Suprapubic skin (tissue), 4 donors: ENCODE data around the gene CDH4. TPM values are rescaled to one million over a fixed set of nuclear protein-coding genes. Genes with fewer than 3 reads are reported as not detected.

Source experiments
- DNase-seq, 2 donors: peaks; one replicate each; pipeline ENCODE4 v3.0.0-alpha.2; 2019; ENCODE audit warnings: low spot score in 2 of 2
- H3K27ac ChIP-seq: fragments of 200-600 bp; sonication (generic); one replicate; pipeline ENCODE4 v1.5.1; 2019
- H3K27me3 ChIP-seq: fragments of 200-600 bp; sonication (generic); one replicate; pipeline ENCODE4 v1.5.1; 2019
- H3K36me3 ChIP-seq: fragments of 200-600 bp; sonication (generic); one replicate; pipeline ENCODE4 v1.5.1; 2019
- H3K4me1 ChIP-seq: fragments of 200-600 bp; sonication (generic); one replicate; pipeline ENCODE4 v1.5.1; 2019
- H3K4me3 ChIP-seq: fragments of 200-600 bp; sonication (generic); one replicate; pipeline ENCODE4 v1.5.1; 2019; ENCODE audit warnings: mild to moderate bottlenecking
- H3K9me3 ChIP-seq: fragments of 200-600 bp; sonication (generic); one replicate; pipeline ENCODE4 v1.5.1; 2019
- CTCF ChIP-seq, 2 donors: fragments of 200-600 bp in 1 of 2; fragments of 450-650 bp in 1 of 2; sonication (generic) in 1 of 2; IDR thresholded peaks; one replicate each; pipeline ENCODE4 v1.5.1; 2016 to 2019; ENCODE audit warnings: antibody characterized with exemption in 2 of 2, mild to moderate bottlenecking in 1 of 2, moderate library complexity in 1 of 2
- EP300 ChIP-seq: sonication (generic); formaldehyde crosslinking; IDR thresholded peaks from one replicate; pipeline ENCODE4 v1.6.1; 2017; ENCODE audit warnings: antibody characterized with exemption
- POLR2A ChIP-seq, 2 donors: fragments of 450-650 bp; IDR thresholded peaks; one replicate each; pipeline ENCODE4 v1.6.1; 2017; ENCODE audit warnings: antibody characterized with exemption in 2 of 2, mild to moderate bottlenecking in 2 of 2, moderate library complexity in 2 of 2
- POLR2AphosphoS5 ChIP-seq, 3 donors: sonication (generic); formaldehyde crosslinking; IDR thresholded peaks; one replicate each; pipeline ENCODE4 v1.6.1; 2017; ENCODE audit warnings: antibody characterized with exemption in 3 of 3
- WGBS: methylation state at CpG from one replicate; pipeline ENCODE4 v1.1.5; 2018; 5-methylcytosine and 5-hydroxymethylcytosine counted together
- total RNA-seq, 4 donors: library from RNA; depleted of rRNA; stranded (reverse); fragments of >200 nt; gene quantifications; one replicate each; pipeline ENCODE4 v1.1.0, GENCODE V29; 2016

The CDH4 gene
- total RNA-seq, 4 donors from 2014 or later, result 0.91 to 5.9 (median 2.6) TPM

DNA sequence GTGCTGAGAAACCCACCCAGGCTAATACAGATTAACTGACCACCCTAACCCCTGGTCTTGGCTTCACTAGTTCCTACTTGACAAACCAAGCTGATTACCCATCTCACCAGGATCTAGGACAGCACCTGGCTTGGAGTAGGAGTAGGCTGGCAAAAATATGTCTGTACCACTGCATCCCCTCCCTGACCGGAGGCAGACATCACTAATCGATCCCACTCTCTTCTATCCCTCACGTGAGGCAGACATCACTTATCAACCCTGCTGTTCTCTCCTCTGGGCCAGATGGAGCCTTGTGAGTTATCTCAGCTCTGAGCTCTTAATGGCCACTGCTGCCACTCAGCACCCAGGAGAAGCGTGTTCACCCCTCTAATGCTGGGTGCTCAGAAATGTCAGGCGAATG, 324.3 kb downstream of the CDH4 start:
- Histone ChIP-seq H3K9me3 (no peaks in the 10 kb centered on the region), H3K4me1 (no peaks in the 10 kb centered on the region), H3K36me3 (no peaks in the 10 kb centered on the region), H3K4me3 (no peak overlapping the region), H3K27me3 (peaks cover 5% of the 10 kb centered on the region), H3K27ac (no peak overlapping the region)
- WGBS, result 90% methylated on average over 5 of the region's 5 CpGs
- DNase-seq, result no peak
- TF ChIP-seq CTCF (IDR thresholded peaks at IDR 0.05), result no peak
- no peak for TF ChIP-seq POLR2AphosphoS5 (IDR thresholded peaks at IDR 0.05)
- TF ChIP-seq EP300, result no peak
- no peak for TF ChIP-seq POLR2A (IDR thresholded peaks at IDR 0.05)

DNA sequence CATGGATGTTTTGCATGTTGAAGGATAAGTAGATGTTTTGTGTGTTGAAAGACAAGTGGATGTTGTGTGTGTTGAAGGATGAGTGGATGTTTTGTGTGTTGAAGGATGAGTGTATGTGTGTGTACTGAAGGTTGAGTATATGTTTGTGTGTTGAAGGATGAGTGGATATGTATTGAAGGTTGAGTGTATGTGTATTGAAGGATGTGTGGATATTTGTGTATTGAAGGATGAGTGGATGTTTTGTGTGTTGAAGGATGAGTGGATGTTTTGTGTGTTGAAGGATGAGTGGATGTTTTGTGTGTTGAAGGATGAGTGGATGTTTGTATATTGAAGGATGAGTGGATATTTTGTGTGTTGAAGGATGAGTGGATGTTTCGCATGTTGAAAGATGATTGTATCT, 325.0 kb downstream of the CDH4 start:
- Histone ChIP-seq H3K4me1 (no peaks in the 10 kb centered on the region), H3K36me3 (no peaks in the 10 kb centered on the region), H3K27ac (no peak overlapping the region), H3K27me3 (peaks cover 8% of the 10 kb centered on the region), H3K4me3 (no peak overlapping the region), H3K9me3 (no peaks in the 10 kb centered on the region)
- no peak for DNase-seq
- TF ChIP-seq POLR2AphosphoS5 (IDR thresholded peaks at IDR 0.05) (no peak), EP300 (no peak), POLR2A (IDR thresholded peaks at IDR 0.05) (no peak), CTCF (IDR thresholded peaks at IDR 0.05) (no peak)
- 89% methylated on average over 1 of the region's 1 CpG for WGBS

GRCh38 chr20:61579908-61580307, 327.8 kb downstream of the CDH4 start:
- no peak for DNase-seq
- Histone ChIP-seq H3K4me3 (no peak overlapping the region), H3K27me3 (peaks cover 31% of the 10 kb centered on the region), H3K36me3 (no peaks in the 10 kb centered on the region), H3K9me3 (no peaks in the 10 kb centered on the region), H3K4me1 (no peaks in the 10 kb centered on the region), H3K27ac (no peak overlapping the region)
- 89% methylated on average over 7 of the region's 7 CpGs for WGBS
- TF ChIP-seq EP300, result no peak
- TF ChIP-seq POLR2AphosphoS5 (IDR thresholded peaks at IDR 0.05), result no peak
- no peak for TF ChIP-seq POLR2A (IDR thresholded peaks at IDR 0.05)
- TF ChIP-seq CTCF (IDR thresholded peaks at IDR 0.05), result no peak

DNA sequence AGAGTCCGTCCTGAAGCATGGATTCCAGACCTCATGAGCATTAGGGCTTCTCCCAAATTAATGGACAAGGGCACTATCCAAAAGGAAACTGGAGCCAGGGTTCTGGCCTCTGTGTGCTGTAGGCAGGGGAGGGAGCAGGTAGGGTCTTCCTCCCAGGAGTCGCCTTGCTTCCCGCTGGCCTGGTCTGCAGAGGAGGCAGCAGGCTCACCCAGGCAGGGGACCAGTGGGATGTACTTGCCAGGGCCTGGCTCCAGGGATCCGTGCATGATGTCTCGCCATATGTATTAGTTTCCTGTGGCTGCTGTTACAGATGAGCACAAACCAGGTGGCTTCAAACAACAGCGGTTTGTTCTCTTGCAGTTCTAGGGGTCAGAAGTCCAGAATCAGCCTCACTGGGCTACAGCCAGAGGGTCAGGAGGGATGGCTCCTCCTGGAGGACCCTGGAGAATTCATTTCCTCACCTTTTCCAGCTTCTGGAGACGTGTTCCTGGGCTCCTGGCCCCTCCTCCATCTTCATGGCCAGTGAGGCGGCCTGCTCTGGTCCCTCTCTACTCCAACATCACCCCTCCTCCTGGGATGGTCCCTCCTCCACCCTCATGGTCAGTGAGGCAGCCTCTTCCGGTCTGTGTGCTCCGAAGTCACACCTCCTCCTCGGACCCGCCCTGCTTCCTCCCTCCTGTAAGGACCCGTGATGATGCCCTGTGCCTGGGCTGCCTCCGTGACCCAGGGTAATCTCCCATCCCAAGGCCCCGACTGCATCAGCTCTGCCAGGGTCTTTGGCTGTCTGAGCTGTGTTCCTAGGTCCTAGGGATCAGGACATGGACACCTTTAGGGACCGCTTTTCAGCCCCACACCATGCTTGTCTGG, 329.1 kb downstream of the CDH4 start:
- H3K36me3 ChIP-seq, result no peaks in the 10 kb centered on the region
- TF ChIP-seq POLR2A (IDR thresholded peaks at IDR 0.05) (no peak), EP300 (no peak), CTCF (IDR thresholded peaks at IDR 0.05) (no peak), POLR2AphosphoS5 (IDR thresholded peaks at IDR 0.05) (no peak)
- 76% methylated on average over 8 of the region's 16 CpGs for WGBS
- H3K9me3 ChIP-seq, result no peaks in the 10 kb centered on the region
- H3K4me3 ChIP-seq, result no peak overlapping the region
- no peaks in the 10 kb centered on the region for H3K4me1 ChIP-seq
- no peak for DNase-seq
- H3K27me3 ChIP-seq, result peaks cover 31% of the 10 kb centered on the region
- no peak overlapping the region for H3K27ac ChIP-seq

DNA sequence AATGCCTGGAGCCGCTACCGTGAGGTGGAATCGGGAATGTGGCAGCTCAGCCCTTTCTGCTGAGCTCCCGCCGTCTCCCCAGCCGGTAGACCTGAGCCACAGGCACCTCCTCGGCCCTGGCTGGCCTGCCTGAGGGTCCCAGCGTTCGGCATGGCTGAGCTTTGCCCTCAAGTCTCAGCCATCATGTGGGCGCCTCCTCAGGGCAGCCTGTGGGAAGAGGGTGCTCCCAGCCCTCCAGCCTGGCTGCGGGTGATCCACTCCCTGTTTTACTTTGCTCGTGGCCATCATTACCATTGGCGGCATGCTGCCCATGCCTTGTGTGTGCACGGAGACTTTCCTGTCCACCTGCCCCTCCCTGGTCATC, 329.7 kb downstream of the CDH4 start:
- no peak for DNase-seq
- Histone ChIP-seq H3K4me1 (no peaks in the 10 kb centered on the region), H3K27me3 (peaks cover 32% of the 10 kb centered on the region), H3K4me3 (no peak overlapping the region), H3K27ac (no peak overlapping the region), H3K9me3 (no peaks in the 10 kb centered on the region), H3K36me3 (no peaks in the 10 kb centered on the region)
- TF ChIP-seq POLR2AphosphoS5 (IDR thresholded peaks at IDR 0.05) (no peak), POLR2A (IDR thresholded peaks at IDR 0.05) (no peak), CTCF (IDR thresholded peaks at IDR 0.05) (no peak), EP300 (no peak)
- 71% methylated on average over 4 of the region's 14 CpGs for WGBS
